Karpas-422 (cell line): ENCODE results near the gene DYRK1A. TPM values are rescaled to one million over a fixed set of nuclear protein-coding genes. Genes with fewer than 3 reads are reported as not detected.

ENCODE experiments used
- total RNA-seq: library from RNA; depleted of rRNA; stranded (reverse); fragments of >200 nt; shearing (Covaris generic); gene quantifications from 2 replicates; pipeline ENCODE4 v1.2.3, GENCODE V29; 2014; ENCODE audit warnings: low replicate concordance; rRNA removed

DYRK1A gene
- total RNA-seq, 1 experiment from 2014 or later, result 98.2 TPM

Other genes with a start within 250 kb of the DYRK1A start
- gene VPS26C, start 99.4 kb upstream of the DYRK1A start, total RNA-seq, result 36.7 and 43.2 TPM in 2 replicates